Amniotic epithelial cell (primary cell): ENCODE data around the gene RUBCNL.

ENCODE experiments used
- DNase-seq: peaks from one replicate; pipeline ENCODE4 v3.0.0-alpha.2; 2010; ENCODE audit warnings: low read depth

The RUBCNL gene

GRCh38 chr13:46310066-46310465 is 77.0 kb downstream of the RUBCNL start:
- no peak for DNase-seq

- peak; percentile 31 for DNase-seq
These were observed 79.5 kb downstream of the RUBCNL start for GRCh38 chr13:46307554-46307953.

GRCh38 chr13:46304546-46304945 is 82.5 kb downstream of the RUBCNL start:
- no peak for DNase-seq

- DNase-seq, result no peak
These were observed 83.2 kb downstream of the RUBCNL start for GRCh38 chr13:46303742-46304385.

- peak; percentile 89 for DNase-seq
These were observed 89.7 kb downstream of the RUBCNL start for GRCh38 chr13:46297361-46297811.

GRCh38 chr13:46296921-46297320 is 90.1 kb downstream of the RUBCNL start:
- peak; percentile 97 for DNase-seq

- DNase-seq, result peak; percentile 96
These were observed 90.8 kb downstream of the RUBCNL start for GRCh38 chr13:46296115-46296822.

GRCh38 chr13:46295491-46296114 is 91.4 kb downstream of the RUBCNL start:
- DNase-seq, result peak; percentile 91

GRCh38 chr13:46293436-46293835 is 93.6 kb downstream of the RUBCNL start:
- DNase-seq, result no peak
